Panc1 (cell line): ENCODE results near the gene PHC1. TPM values are rescaled to one million over a fixed set of nuclear protein-coding genes. Genes with fewer than 3 reads are reported as not detected.
"Not testable (repeated sequence)": the region's sequence is repeated elsewhere in the genome, so short reads cannot be mapped to it uniquely, and the experiment has no call there.

Experiments
- ATAC-seq: fragments of 200-7000 bp; cut with Tn5 transposase; 2 replicates; pipeline ENCODE4 v1.9.1; 2020; ENCODE audit warnings: mild to moderate bottlenecking, moderate library complexity
- Bru-seq: library from RNA; stranded (reverse); fragments of 400-500 nt; gene quantifications from one replicate; lab custom pipeline; 2021; lab: Mats Ljungman, UMichigan
- BruChase-seq, 2 experiments: library from RNA; stranded (reverse); fragments of 400-500 nt; gene quantifications; one replicate each; lab custom pipeline; 2021; lab: Mats Ljungman, UMichigan
- BruUV-seq: library from RNA; stranded (reverse); fragments of 400-500 nt; replicated peaks from 2 replicates; lab custom pipeline; 2021; lab: Mats Ljungman, UMichigan
- CTCF ChIA-PET: fragments of 300-600 bp; sonication (Branson Sonifier 250); formaldehyde crosslinking; loops from one replicate; lab custom pipeline; 2022; ENCODE audit warnings: antibody characterized with exemption; lab: Charles Lee
- POLR2A ChIA-PET: fragments of 300-600 bp; sonication (Branson Sonifier 250); formaldehyde crosslinking; loops from one replicate; lab custom pipeline; 2022; ENCODE audit warnings: antibody characterized with exemption; lab: Charles Lee
- DNase-seq: peaks from one replicate; pipeline ENCODE4 v3.0.0-alpha.2; 2010; ENCODE audit warnings: low read depth, low spot score
- H3K27ac ChIP-seq: 2 replicates; pipeline ENCODE4 v1.5.1; 2011; ENCODE audit warnings: mild to moderate bottlenecking, low read length, inconsistent platforms
- H3K27me3 ChIP-seq: fragments of 200-500 bp; sonication (Bioruptor generic); 2 replicates; pipeline ENCODE4 v1.6.0; 2014; ENCODE audit warnings: low read length, inconsistent platforms; ENCODE audit not compliant: control insufficient read depth, insufficient read depth
- H3K36me3 ChIP-seq: fragments of 200-500 bp; sonication (Bioruptor generic); 2 replicates; pipeline ENCODE4 v1.5.1; 2014; ENCODE audit warnings: inconsistent platforms, mild to moderate bottlenecking, low read length, moderate library complexity; ENCODE audit not compliant: control insufficient read depth, insufficient read depth
- H3K4me1 ChIP-seq: 2 replicates; pipeline ENCODE4 v1.5.1; 2011; ENCODE audit warnings: inconsistent platforms, mild to moderate bottlenecking, low read length, moderate library complexity; ENCODE audit not compliant: control insufficient read depth, insufficient read depth
- H3K4me3 ChIP-seq, 2 experiments: 2 replicates each; pipeline ENCODE4 v1.5.1; 2011 to 2012; ENCODE audit warnings: low read depth in 2 of 2, low read length in 2 of 2, mild to moderate bottlenecking in 2 of 2, inconsistent platforms in 1 of 2, moderate library complexity in 1 of 2
- H3K9me3 ChIP-seq: fragments of 200-500 bp; sonication (Bioruptor generic); 2 replicates; pipeline ENCODE4 v1.5.1; 2014; ENCODE audit warnings: low read depth, mild to moderate bottlenecking, inconsistent platforms, low read length, moderate library complexity; ENCODE audit not compliant: control insufficient read depth, insufficient read depth
- CTCF ChIP-seq: fragments of 450-650 bp; IDR thresholded peaks from 2 replicates; pipeline ENCODE4 v1.5.1; 2017; ENCODE audit warnings: mild to moderate bottlenecking
- POLR2AphosphoS5 ChIP-seq: IDR thresholded peaks from 2 replicates; pipeline ENCODE4 v1.6.1; 2012; ENCODE audit warnings: mild to moderate bottlenecking, low read depth, low read length, moderate library complexity
- REST ChIP-seq, 2 experiments: IDR thresholded peaks; 2 replicates each; pipeline ENCODE4 v1.6.1; 2011 to 2012; ENCODE audit warnings: low read depth in 2 of 2, control low read depth in 1 of 2, low read length in 1 of 2, mild to moderate bottlenecking in 1 of 2, moderate library complexity in 1 of 2; ENCODE audit not compliant: insufficient read depth in 1 of 2
- SIN3A ChIP-seq: IDR thresholded peaks from 2 replicates; pipeline ENCODE4 v1.6.1; 2012; ENCODE audit warnings: low read depth, mild to moderate bottlenecking, low read length, moderate library complexity, borderline replicate concordance; ENCODE audit not compliant: insufficient read depth
- TCF7L2 ChIP-seq: IDR thresholded peaks from 2 replicates; pipeline ENCODE4 v1.6.1; 2011; ENCODE audit warnings: mild to moderate bottlenecking, low read depth, low read length, inconsistent platforms
- in situ Hi-C: cut with HindIII; loops from 2 replicates; pipeline ENCODE4 v1.10.0; 2016; ENCODE audit warnings: low sequenced_read_pairs, low pct_unique_long_range_greater_than_20kb
- intact Hi-C: fragments of 100-400 bp; cut with micrococcal nuclease; formaldehyde crosslinking; loops from one replicate; pipeline ENCODE4 v1.10.0; 2022; ENCODE audit not compliant: unreplicated experiment
- long read RNA-seq: library from polyadenylated mRNA; unstranded; transcript quantifications from one replicate; pipeline ENCODE4 v2.0.0, GENCODE V29; 2021; ENCODE audit not compliant: unreplicated experiment
- polyA plus RNA-seq: library from polyadenylated mRNA; unstranded; fragments of >200 nt; gene quantifications from one replicate; pipeline ENCODE4 v1.2.1, GENCODE V29; 2012; ENCODE audit warnings: missing spikeins; ENCODE audit not compliant: insufficient read length
- total RNA-seq: library from RNA; stranded (reverse); gene quantifications from one replicate; pipeline ENCODE4 v1.2.1, GENCODE V29; 2021; ENCODE audit not compliant: unreplicated experiment

Gene PHC1
- total RNA-seq (15.6 TPM), Bru-seq, nascent RNA (percentile 47 among the genes with signal in this experiment), BruChase-seq, experiment 1, labeled RNA remaining after a 2-hour chase (percentile 46 among the genes with signal in this experiment), BruChase-seq, experiment 2, labeled RNA remaining after a 6-hour chase (percentile 55 among the genes with signal in this experiment)
- polyA plus RNA-seq: 24.8 TPM
- long read RNA-seq, transcript PHC1-214 (15 exons, 3,626 nt): major isoform, 5 of 23 reads
- long read RNA-seq, partial matches to known transcripts: 9 of 23 reads
- long read RNA-seq, other reads (novel, unspliced or antisense): 9 of 23 reads

- H3K4me3 ChIP-seq: peak within 1 kb of the TSS; percentile 56 to 87
- ChIA-PET POLR2A (interaction anchor here (0.6 kb wide), 1 partner anchor 35 kb away, joined by 3 read pairs; the partner anchor contains the start of gene M6PR), CTCF (interaction anchor here (0.5 kb wide), 1 partner anchor 182 kb away, joined by 4 read pairs; no protein-coding TSS in a partner anchor)
- in situ Hi-C loops, intact Hi-C loops, H3K36me3 ChIP-seq, H3K4me1 ChIP-seq, H3K27me3 ChIP-seq, BruUV-seq, H3K9me3 ChIP-seq, DNase-seq: not testable (repeated sequence)
- peak within 1 kb of the TSS; percentile 87 for H3K27ac ChIP-seq
- TF ChIP-seq TCF7L2 (peak; percentile 32; the same call in 1 of the 2 replicates), CTCF (peak; percentile 29; the same call in 1 of the 2 replicates)
- peak; percentile 87 for ATAC-seq
Measured at GRCh38 chr12:8914033-8914715, at the start of gene PHC1. TSS of gene PHC1 (plus strand) at chr12:8914509. CDS start at chr12:8917678, 3,169 bp downstream.

- CTCF ChIA-PET: no interaction called here
- Histone ChIP-seq H3K4me3 (no peak overlapping the region), H3K4me1 (no peaks in the 10 kb centered on the region), H3K36me3 (no peaks in the 10 kb centered on the region), H3K9me3 (no peaks in the 10 kb centered on the region), H3K27me3 (no peaks in the 10 kb centered on the region), H3K27ac (no peak overlapping the region)
- DNase-seq (no peak), ATAC-seq (no peak)
- BruUV-seq: no TSS peak
- TF ChIP-seq POLR2AphosphoS5: no peak
- no peak for TF ChIP-seq REST (IDR thresholded peaks at IDR 0.05; ENCODE audit: insufficient read depth in 1 of 2, low read depth in 2 of 2, low read length in 1 of 2)
- TF ChIP-seq SIN3A: no peak
- no peak for TF ChIP-seq CTCF
- no peak for TF ChIP-seq TCF7L2
- in situ Hi-C loops (no loop called here), intact Hi-C loops (no loop called here)
- POLR2A ChIA-PET: no interaction called here
Measured at GRCh38 chr12:8866429-8866828, 47.9 kb upstream of the PHC1 start.
